Gastroesophageal sphincter (tissue), 3 donors: ENCODE data around the gene SF3A1.

Experiments
- EP300 ChIP-seq: sonication (generic); formaldehyde crosslinking; IDR thresholded peaks from one replicate; pipeline ENCODE4 v1.6.1; 2017; ENCODE audit warnings: antibody characterized with exemption, mild to moderate bottlenecking
- POLR2A ChIP-seq, 2 donors: fragments of 450-650 bp; IDR thresholded peaks; one replicate each; pipeline ENCODE4 v1.6.1; 2017; ENCODE audit warnings: antibody characterized with exemption in 2 of 2, mild to moderate bottlenecking in 2 of 2, moderate library complexity in 1 of 2
- POLR2AphosphoS5 ChIP-seq: sonication (generic); formaldehyde crosslinking; IDR thresholded peaks from one replicate; pipeline ENCODE4 v1.6.1; 2017; ENCODE audit warnings: antibody characterized with exemption
- TF ChIP-seq, protein P1 (sequence below), 4 experiments: fragments of 200-600 bp in 2 of 4; fragments of 450-650 bp in 2 of 4; sonication (generic) in 1 of 4; IDR thresholded peaks; one replicate each; pipeline ENCODE4 v1.5.1; 2017 to 2019; ENCODE audit warnings: antibody characterized with exemption in 4 of 4, mild to moderate bottlenecking in 2 of 4, moderate library complexity in 2 of 4

DNA sequence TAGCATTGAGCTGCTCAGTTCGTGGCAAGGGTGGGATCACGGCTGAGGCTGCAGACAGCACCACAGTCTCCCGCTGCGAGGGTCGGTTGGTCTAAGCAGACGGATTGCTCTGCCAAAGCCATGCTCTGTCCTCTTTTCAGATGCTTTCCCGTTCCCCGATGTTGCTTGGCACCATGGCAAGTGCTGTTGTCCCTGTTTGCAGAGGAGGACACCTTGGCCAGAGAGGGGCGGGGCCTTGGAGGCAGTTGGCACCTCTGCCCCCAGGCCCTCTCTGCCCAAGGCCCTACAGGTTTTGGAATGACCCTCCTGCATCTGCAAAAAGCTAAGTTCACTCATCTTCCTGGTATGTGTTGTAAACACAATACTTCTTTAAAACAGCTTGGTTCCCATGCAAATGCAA lies 11.7 kb upstream of the SF3A1 start:
- TF ChIP-seq, protein P1, sequence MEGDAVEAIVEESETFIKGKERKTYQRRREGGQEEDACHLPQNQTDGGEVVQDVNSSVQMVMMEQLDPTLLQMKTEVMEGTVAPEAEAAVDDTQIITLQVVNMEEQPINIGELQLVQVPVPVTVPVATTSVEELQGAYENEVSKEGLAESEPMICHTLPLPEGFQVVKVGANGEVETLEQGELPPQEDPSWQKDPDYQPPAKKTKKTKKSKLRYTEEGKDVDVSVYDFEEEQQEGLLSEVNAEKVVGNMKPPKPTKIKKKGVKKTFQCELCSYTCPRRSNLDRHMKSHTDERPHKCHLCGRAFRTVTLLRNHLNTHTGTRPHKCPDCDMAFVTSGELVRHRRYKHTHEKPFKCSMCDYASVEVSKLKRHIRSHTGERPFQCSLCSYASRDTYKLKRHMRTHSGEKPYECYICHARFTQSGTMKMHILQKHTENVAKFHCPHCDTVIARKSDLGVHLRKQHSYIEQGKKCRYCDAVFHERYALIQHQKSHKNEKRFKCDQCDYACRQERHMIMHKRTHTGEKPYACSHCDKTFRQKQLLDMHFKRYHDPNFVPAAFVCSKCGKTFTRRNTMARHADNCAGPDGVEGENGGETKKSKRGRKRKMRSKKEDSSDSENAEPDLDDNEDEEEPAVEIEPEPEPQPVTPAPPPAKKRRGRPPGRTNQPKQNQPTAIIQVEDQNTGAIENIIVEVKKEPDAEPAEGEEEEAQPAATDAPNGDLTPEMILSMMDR (IDR thresholded peaks at IDR 0.05): no peak
- no peak for TF ChIP-seq EP300
- no peak for TF ChIP-seq POLR2A (IDR thresholded peaks at IDR 0.05)
- TF ChIP-seq POLR2AphosphoS5: no peak
